SHP77 treated with DMSO at 0.1 percent for 48 hours (cell line): ENCODE results near the gene KCNIP1.

ENCODE experiments used
- DNase-seq: peaks from one replicate; lab custom pipeline; 2025; lab: John Stamatoyannopoulos, UW

KCNIP1 gene

DNA sequence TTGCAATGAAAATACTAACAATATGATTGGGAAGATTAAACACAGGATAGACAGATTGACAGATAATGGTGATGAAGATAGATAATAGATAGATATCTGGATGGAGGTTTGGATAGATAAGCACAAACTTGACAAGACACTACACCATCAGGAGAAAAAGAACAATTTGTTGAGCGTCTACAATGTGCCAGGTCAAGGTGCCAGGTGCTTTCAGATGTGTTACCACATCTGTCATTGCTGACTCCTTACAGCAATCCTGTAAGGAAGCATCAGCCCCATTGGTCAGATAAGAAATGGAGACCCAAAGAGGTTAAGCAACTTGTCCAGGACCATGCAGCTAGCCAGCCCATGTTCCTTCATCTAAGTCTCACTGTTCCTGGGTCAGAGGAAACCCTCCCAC, 278.1 kb downstream of the KCNIP1 start:
- no peak for DNase-seq

DNA sequence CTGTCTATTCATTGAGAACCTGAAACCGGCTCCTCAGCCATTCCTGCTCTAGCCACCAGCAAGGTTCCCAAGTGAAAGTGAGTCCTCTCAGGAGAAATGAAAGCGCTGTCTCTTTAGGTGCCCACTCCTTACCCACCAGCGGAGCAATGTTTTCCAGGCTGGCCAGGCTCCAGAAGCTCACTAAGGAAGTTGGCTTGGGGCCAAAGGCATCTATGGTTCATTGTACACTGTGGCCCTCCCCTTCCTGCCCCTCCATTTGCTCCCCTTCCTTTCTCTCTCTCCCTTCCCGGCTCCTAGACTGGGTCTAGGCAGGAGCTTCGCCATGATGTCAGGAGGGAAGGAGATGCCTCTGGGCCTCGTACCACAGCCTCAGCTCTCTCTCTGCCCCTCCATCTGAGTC, 278.6 kb downstream of the KCNIP1 start:
- no peak for DNase-seq

DNA sequence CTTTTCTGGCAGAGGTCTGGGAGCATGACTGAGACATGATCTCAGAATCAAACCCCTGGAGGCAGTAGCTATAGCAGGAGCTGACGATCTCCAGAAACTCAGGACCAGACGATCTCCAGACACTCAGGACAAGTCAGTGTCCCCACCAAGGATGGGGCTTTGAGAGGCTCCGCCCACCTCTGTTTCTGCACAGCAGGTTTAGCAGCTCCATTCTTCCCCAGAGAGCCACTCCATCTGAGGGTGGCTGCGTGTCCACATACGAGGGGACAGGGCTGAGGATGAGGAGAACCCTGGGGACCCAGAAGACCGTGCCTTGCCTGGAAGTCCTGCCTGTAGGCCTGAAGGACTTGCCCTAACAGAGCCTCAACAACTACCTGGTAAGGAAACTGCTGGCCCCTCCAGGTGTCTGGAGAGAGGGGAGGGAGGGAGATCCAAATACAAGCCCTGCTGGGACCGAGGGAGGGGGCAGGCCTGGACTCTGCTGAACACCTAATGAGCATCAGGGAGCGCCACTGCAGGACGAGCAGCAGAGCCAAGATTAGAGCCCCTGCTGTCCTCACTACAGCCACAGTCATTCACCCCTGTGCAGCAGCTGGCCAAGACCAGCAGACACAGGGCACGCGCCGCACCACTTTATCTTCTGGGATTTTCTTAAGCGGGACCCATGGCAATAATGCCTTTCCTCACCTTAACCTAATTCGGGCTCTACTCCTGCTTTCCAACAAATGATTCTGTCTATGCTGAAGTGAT, 279.9 kb downstream of the KCNIP1 start, which contains the start of gene GABRP:
Gene GABRP, plus strand, starts transcription at position 228 of the 750 bp plus-strand sequence. CDS start 4,891 bp downstream, outside the sequence.
- no peak for DNase-seq

GRCh38 chr5:170785416-170785815, 281.6 kb downstream of the KCNIP1 start:
- no peak for DNase-seq
